Eye (tissue), 1 donor: ENCODE measurements around the gene SP3.

Source experiments
- DNase-seq: peaks from one replicate; pipeline ENCODE4 v3.0.0-alpha.2; 2015

SP3 gene

GRCh38 chr2:173965372-173966025, at the start of gene SP3:
SP3 (minus strand) TSS chr2:173965373; CDS start chr2:173965171, 202 bp downstream.
- DNase-seq = peak; percentile 99

GRCh38 chr2:174014699-174015070, 49.5 kb upstream of the SP3 start:
- DNase-seq = peak; percentile 45

GRCh38 chr2:174014011-174014698, 49.0 kb upstream of the SP3 start:
- DNase-seq = no peak

GRCh38 chr2:174013315-174013751, 48.2 kb upstream of the SP3 start:
- DNase-seq = peak; percentile 72

GRCh38 chr2:174012347-174013314, 47.5 kb upstream of the SP3 start:
- DNase-seq = peak; percentile 88

- no peak for DNase-seq
Measured at GRCh38 chr2:174011796-174012195, 46.6 kb upstream of the SP3 start.

GRCh38 chr2:174011173-174011572, 46.0 kb upstream of the SP3 start:
- no peak for DNase-seq

- peak; percentile 8 for DNase-seq
Measured at GRCh38 chr2:174009488-174010223, 44.5 kb upstream of the SP3 start.

GRCh38 chr2:174008720-174009119, 43.5 kb upstream of the SP3 start:
- no peak for DNase-seq

- DNase-seq = peak; percentile 1
Measured at GRCh38 chr2:174007010-174007409, 41.8 kb upstream of the SP3 start.

GRCh38 chr2:174005801-174006419, 40.7 kb upstream of the SP3 start:
- DNase-seq = no peak

GRCh38 chr2:174004905-174005605, 39.9 kb upstream of the SP3 start:
- DNase-seq = peak; percentile 2

GRCh38 chr2:174003720-174004695, 38.8 kb upstream of the SP3 start:
- DNase-seq = no peak

- no peak for DNase-seq
Measured at GRCh38 chr2:174002679-174003078, 37.5 kb upstream of the SP3 start.

- DNase-seq = no peak
Measured at GRCh38 chr2:174001107-174001506, 35.9 kb upstream of the SP3 start.

- no peak for DNase-seq
Measured at GRCh38 chr2:173999724-174000123, 34.6 kb upstream of the SP3 start.

- DNase-seq = no peak
Measured at GRCh38 chr2:173999272-173999671, 34.1 kb upstream of the SP3 start.

- no peak for DNase-seq
Measured at GRCh38 chr2:173998386-173998785, 33.2 kb upstream of the SP3 start.

GRCh38 chr2:173997753-173998152, 32.6 kb upstream of the SP3 start:
- peak; percentile 39 for DNase-seq

GRCh38 chr2:173997269-173997668, 32.1 kb upstream of the SP3 start:
- DNase-seq = no peak
